Measurements from ENCODE around the gene IER5L. TPM values are rescaled to one million over a fixed set of nuclear protein-coding genes. Genes with fewer than 3 reads are reported as not detected.

IER5L gene
- polyA plus RNA-seq, 1 donor (not counting 4 experiments of a cell fraction or from before 2014, with no cell fraction given): 2.1 TPM

DNA sequence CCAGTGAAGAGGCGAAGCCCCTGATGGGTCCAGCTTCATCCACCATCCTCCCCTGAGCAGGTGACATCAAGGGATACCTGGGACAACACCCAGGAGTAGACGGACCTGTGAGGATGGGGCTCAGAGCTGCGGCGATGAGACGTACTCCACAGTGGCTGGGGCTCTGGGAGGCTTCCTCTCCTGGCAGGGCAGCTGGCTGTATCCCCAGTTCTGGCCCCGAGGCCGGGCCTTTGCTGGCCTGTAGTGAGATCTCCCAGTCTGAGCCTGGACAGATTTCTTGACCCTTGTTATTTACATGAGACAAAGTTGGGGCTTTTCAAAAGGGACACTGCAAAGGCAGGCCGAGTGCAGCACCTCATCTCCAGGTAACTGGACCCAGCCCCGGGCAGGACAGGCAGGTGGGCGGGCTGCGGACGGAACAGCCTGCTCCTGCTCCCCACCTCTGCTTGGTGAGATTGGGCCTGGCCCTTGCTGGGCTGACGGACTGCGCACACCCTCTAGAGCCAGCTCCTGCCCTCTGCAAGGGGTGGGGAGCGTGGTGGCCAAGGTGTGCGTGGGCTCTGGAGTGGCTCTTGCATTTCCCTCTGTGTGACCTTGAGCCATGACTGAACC lies 23.1 kb downstream of the IER5L start:
- H3K4me3 ChIP-seq (ENCODE audit: control insufficient read depth in 2 of 3, extremely low read depth in 1 of 3, insufficient read depth in 2 of 3, low read depth in 1 of 3, low read length in 3 of 3): no peak overlapping the region
- DNase-seq (ENCODE audit: low read depth, low spot score) (no peak), FAIRE-seq (no peak)
- no peaks in the 10 kb centered on the region for H3K4me1 ChIP-seq (ENCODE audit: control insufficient read depth, extremely low read depth, insufficient read depth, low read length)
- dilution Hi-C loops (cut with MboI; ENCODE audit: extremely low pct_ligation_motif_present, low sequenced_read_pairs): loop anchor here (25.0 kb wide), 1 partner anchor 457 kb away; the partner anchor contains the start of gene C9orf50
- no peak overlapping the region for H3K4me2 ChIP-seq (ENCODE audit: control insufficient read depth, extremely low read depth, insufficient read depth, low read depth, low read length)
- no peaks in the 10 kb centered on the region for H3K9me1 ChIP-seq (ENCODE audit: control insufficient read depth, extremely low read depth, insufficient read depth, low read length)
- H3K9ac ChIP-seq (ENCODE audit: control insufficient read depth, extremely low read depth, insufficient read depth, low read length): no peak overlapping the region
- H3K9me3 ChIP-seq (ENCODE audit: control insufficient read depth, low read depth, low read length): no peaks in the 10 kb centered on the region
- H3K27ac ChIP-seq (ENCODE audit: control insufficient read depth, insufficient read depth, low read length): no peak overlapping the region
- peaks cover 7 to 9% of the 10 kb centered on the region in 2 experiments for H3K36me3 ChIP-seq (ENCODE audit: control insufficient read depth in 2 of 2, extremely low read depth in 1 of 2, insufficient read depth in 2 of 2, low read length in 2 of 2)
- no peaks in the 10 kb centered on the region for H3K79me2 ChIP-seq (ENCODE audit: control insufficient read depth, insufficient read depth, low read length)
- H2AFZ ChIP-seq (ENCODE audit: control insufficient read depth, low read length): no peak overlapping the region
- H4K20me1 ChIP-seq (ENCODE audit: control insufficient read depth, extremely low read depth, insufficient read depth, low read length): no peaks in the 10 kb centered on the region
- H3K27me3 ChIP-seq (ENCODE audit: control insufficient read depth, extremely low read depth, insufficient read depth, low read length): no peaks in the 10 kb centered on the region
- TF ChIP-seq EZH2 (IDR thresholded peaks at IDR 0.05; ENCODE audit: low read length): no peak
- TF ChIP-seq, protein P1, sequence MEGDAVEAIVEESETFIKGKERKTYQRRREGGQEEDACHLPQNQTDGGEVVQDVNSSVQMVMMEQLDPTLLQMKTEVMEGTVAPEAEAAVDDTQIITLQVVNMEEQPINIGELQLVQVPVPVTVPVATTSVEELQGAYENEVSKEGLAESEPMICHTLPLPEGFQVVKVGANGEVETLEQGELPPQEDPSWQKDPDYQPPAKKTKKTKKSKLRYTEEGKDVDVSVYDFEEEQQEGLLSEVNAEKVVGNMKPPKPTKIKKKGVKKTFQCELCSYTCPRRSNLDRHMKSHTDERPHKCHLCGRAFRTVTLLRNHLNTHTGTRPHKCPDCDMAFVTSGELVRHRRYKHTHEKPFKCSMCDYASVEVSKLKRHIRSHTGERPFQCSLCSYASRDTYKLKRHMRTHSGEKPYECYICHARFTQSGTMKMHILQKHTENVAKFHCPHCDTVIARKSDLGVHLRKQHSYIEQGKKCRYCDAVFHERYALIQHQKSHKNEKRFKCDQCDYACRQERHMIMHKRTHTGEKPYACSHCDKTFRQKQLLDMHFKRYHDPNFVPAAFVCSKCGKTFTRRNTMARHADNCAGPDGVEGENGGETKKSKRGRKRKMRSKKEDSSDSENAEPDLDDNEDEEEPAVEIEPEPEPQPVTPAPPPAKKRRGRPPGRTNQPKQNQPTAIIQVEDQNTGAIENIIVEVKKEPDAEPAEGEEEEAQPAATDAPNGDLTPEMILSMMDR (optimal IDR thresholded peaks at IDR 0.05 in 1 of 3, IDR thresholded peaks at IDR 0.05 in 1 of 3, conservative IDR thresholded peaks at IDR 0.05 in 1 of 3; ENCODE audit: extremely low read depth in 1 of 3, insufficient read depth in 2 of 3, low read length in 3 of 3): no peak

DNA sequence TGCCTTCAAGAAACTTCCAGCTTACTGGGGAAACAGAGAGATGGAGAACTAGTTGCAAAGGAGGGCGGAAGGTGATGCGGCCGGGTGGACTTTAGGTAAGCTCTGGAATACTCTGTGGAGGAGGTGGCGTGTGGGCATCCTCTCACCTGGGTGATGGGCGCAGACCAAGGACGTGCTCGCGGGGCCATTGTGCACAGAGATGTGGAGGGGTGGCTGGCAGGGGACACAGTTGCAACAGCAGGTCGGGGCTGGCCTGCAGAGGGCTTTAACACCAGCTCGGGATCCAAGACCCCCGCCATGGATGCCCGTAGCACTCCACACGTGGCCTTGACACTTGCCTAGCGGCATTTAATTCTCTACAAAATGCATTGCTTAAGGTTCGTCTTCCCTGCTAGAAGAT lies 26.6 kb downstream of the IER5L start:
- Histone ChIP-seq H3K27ac (ENCODE audit: control insufficient read depth, insufficient read depth, low read length) (no peak overlapping the region), H3K9me1 (ENCODE audit: control insufficient read depth, extremely low read depth, insufficient read depth, low read length) (no peaks in the 10 kb centered on the region), H3K4me2 (ENCODE audit: control insufficient read depth, extremely low read depth, insufficient read depth, low read depth, low read length) (no peak overlapping the region), H3K9ac (ENCODE audit: control insufficient read depth, extremely low read depth, insufficient read depth, low read length) (no peak overlapping the region), H3K4me3 (ENCODE audit: control insufficient read depth in 2 of 3, extremely low read depth in 1 of 3, insufficient read depth in 2 of 3, low read depth in 1 of 3, low read length in 3 of 3) (no peak overlapping the region), H3K4me1 (ENCODE audit: control insufficient read depth, extremely low read depth, insufficient read depth, low read length) (no peaks in the 10 kb centered on the region), H3K27me3 (ENCODE audit: control insufficient read depth, extremely low read depth, insufficient read depth, low read length) (no peaks in the 10 kb centered on the region), H4K20me1 (ENCODE audit: control insufficient read depth, extremely low read depth, insufficient read depth, low read length) (no peaks in the 10 kb centered on the region), H3K79me2 (ENCODE audit: control insufficient read depth, insufficient read depth, low read length) (no peaks in the 10 kb centered on the region), H2AFZ (ENCODE audit: control insufficient read depth, low read length) (no peak overlapping the region), H3K9me3 (ENCODE audit: control insufficient read depth, low read depth, low read length) (no peaks in the 10 kb centered on the region), H3K36me3 (ENCODE audit: control insufficient read depth in 2 of 2, extremely low read depth in 1 of 2, insufficient read depth in 2 of 2, low read length in 2 of 2) (peaks cover 15 to 16% of the 10 kb centered on the region in 2 experiments)
- FAIRE-seq (no peak), DNase-seq (ENCODE audit: low read depth, low spot score) (no peak)
- TF ChIP-seq, protein P1 (optimal IDR thresholded peaks at IDR 0.05 in 1 of 3, IDR thresholded peaks at IDR 0.05 in 1 of 3, conservative IDR thresholded peaks at IDR 0.05 in 1 of 3; ENCODE audit: extremely low read depth in 1 of 3, insufficient read depth in 2 of 3, low read length in 3 of 3): no peak
- no peak for TF ChIP-seq EZH2 (IDR thresholded peaks at IDR 0.05; ENCODE audit: low read length)
- dilution Hi-C loops (cut with MboI; ENCODE audit: extremely low pct_ligation_motif_present, low sequenced_read_pairs): loop anchor here (25.0 kb wide), 1 partner anchor 461 kb away; the partner anchor contains the start of gene C9orf50
